Measurements from ENCODE around the gene NLGN1. TPM values are rescaled to one million over a fixed set of nuclear protein-coding genes. Genes with fewer than 3 reads are reported as not detected.

The NLGN1 gene
- total RNA-seq, 1 donor from 2014 or later, result 126 TPM

GRCh38 chr3:174295306-174296092 is 898.0 kb downstream of the NLGN1 start:
- DNase-seq, result no peak

DNA sequence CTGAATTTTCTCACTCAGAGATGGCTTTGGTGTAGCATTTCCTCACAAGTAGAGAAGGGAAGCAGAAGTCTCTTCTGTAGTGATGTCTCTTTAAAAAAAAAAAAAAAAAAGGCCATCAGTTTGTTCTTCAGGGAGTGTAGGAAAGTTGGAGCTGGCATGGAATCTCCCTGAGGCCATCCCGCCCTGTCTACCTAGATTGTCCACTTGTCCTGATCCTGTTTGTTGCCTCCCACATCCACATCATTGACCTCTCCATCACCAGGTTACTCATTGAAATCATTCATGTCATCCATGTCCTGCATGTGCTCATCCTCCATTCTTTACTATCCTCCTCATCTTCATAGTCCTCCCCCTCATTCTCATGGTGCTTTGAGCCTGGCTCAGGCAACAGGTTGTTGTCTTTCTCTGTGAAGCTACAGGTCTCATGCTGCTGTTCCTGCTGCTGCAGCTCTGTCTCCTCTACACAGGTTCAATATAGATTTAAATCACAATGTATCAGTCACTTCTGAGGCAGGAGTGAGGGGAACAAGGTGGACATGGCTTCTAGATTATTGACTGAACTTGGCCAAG is 905.3 kb downstream of the NLGN1 start:
- DNase-seq, result no peak

DNA sequence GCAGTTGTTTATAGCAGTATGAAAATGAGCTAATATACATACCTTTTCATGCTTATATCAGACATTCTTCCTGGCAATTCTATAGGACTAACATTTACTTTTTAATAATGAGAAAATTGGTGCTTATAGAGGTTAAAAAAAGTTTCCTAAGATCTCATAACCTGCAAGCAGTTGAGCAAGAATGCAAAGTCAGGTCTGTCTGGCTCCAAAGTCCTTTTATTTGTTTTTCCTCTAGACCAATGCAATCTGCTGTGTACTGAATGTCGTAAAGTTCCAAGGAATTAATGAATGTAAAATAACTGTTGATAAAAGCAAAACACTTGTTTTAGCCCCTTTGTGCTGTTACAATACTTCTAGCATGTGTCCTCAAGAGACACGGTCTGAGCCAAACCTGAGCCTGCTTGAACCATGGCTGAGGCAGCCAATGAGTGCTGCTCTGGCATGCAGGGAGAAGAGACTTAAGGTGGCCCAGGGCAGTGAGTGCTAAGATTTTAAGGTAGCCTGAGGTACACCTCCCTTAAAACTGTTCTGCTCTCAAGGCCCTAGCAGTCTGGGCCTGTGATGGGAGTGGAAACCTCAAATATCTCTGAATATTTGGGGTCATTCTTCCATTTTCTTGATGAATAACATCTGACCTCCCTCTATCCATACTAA is 906.5 kb downstream of the NLGN1 start:
- no peak for DNase-seq

GRCh38 chr3:174308736-174309135 is 911.2 kb downstream of the NLGN1 start:
- DNase-seq, result no peak

- no peak for DNase-seq
Observed at GRCh38 chr3:174310475-174310983, 913.0 kb downstream of the NLGN1 start.

DNA sequence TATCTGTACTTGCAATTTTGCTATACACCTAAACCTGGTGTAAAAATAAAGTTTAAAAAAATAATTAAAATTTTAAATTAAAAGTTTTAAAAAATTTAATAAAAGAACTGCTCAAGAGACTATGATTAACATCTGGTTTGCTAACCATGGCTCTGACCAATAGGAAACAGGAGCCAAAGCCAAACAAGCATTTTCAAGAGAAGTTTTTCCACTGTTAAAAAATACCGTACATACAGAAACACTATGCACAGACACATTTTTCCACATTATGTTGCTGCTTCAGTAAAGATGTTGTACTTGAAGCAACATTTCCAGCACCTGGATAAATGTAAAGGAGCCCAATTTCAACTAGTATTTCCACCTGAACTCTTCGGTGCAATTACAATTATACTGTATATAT is 917.7 kb downstream of the NLGN1 start:
- no peak for DNase-seq

GRCh38 chr3:174317005-174317404 is 919.5 kb downstream of the NLGN1 start:
- no peak for DNase-seq

GRCh38 chr3:174318181-174318580 is 920.6 kb downstream of the NLGN1 start:
- DNase-seq, result no peak

GRCh38 chr3:174321548-174321947 is 924.0 kb downstream of the NLGN1 start:
- DNase-seq, result no peak

DNA sequence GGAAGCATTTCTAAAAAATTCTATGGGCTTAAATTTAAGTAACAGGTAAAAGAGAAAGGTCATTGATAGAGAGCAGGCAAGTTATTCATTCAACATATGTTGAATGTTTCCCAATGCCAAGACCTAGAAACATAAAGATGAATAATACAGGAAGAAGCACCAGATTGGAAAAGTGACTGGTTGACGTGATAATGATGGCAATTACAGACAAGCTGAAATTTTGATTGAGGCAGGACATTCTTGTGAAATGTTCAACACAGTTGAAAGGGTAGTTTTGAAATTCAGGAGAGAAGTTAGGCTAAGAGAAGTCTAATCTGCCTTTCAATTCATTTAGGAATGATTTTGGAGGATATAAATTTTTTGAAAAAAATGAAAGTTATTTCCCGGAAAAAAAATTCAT is 925.2 kb downstream of the NLGN1 start:
- no peak for DNase-seq

- DNase-seq, result no peak
Observed at GRCh38 chr3:174325171-174325570, 927.6 kb downstream of the NLGN1 start.

DNA sequence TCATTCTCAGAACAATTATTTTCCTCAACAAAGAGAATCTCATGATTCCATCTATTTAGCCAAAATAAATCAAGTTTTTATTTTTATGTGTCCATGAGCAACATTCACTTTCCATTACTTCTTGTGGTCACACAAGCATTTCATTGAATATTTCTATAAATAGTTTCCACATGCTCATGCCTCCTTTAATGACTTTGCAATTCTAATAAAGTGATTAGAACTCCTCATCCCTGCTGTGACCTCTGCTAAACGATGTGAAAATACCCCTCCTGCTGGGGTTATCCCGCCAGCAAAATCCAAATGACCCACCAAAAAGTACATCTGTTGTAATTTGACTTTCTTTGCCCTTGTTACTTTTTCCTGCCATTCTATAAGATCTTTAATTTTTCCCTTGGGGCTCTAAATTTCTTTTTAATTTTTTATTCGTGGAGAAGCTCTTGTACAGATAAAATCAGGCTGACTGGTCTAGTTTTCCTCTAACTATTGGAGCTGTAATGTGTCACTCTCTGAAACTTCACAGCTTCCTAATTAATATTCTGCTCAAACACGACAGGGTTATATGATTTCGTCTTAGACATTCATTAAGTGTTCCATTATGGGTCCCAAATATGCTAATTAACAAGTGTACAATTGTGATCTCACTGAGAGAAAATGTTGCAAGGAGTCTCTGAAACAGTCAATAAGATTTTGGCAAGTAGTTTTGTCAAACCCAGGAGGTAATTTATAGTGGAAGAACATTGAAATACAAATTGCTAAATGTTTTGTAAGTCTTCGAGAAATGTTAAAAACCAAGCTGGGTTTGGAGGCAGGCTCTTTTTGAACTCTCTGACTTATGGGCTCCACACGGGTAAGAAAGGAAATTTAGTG is 928.5 kb downstream of the NLGN1 start:
- DNase-seq, result no peak

GRCh38 chr3:174329321-174329720 is 931.8 kb downstream of the NLGN1 start:
- no peak for DNase-seq

DNA sequence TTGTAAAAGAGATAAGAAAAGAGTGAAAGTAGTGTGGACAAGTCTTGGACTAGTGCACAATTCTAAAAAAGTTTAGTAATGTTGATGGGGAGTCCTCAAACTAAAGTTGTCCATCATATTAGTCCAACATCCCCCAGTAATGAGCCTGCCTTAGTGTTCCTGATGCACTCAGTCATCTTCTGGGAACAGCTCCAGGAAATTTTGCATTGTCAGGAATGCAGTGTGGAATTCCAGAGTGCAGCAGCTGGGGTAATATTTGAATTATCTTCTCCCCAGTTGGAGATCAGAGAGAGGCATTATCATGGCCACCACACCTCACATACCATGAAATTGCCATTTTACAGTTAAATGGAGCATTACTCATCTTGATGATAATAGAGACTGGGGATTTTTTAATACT is 932.8 kb downstream of the NLGN1 start:
- DNase-seq, result no peak

DNA sequence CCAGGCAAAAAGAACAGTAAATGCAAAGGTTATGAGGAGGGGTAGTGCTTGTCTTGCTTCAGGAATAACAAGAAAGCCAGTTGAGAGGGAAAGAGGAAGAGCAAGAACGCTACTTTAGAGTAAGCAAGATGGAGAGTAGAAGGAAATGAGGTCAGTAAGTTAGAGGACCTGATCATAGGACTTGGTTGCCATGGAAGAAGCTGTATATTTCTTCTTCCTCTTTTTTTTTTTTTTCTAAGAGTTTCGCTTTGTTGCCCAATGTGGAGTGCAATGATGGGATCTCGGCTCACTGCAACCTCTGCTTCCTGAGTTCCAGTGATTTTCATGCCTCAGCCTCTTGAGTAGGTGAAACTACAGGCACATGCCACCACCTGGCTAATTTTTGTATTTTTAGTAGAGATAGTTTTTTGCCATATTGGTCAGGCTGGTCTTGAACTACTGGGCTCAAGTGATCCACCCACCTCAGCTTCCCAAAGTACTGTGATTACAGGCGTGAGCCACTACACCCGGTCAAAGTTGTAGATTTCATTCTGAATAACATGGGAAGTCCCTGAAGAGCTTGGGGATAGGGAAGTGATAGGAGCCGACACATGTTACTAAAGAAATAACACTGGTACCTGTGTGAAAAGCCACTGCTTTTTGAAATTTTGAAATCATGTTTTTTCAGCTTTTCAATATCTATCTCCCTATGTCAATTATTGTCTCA is 933.7 kb downstream of the NLGN1 start:
- DNase-seq, result no peak

GRCh38 chr3:174332391-174332790 is 934.8 kb downstream of the NLGN1 start:
- no peak for DNase-seq

- DNase-seq, result no peak
Observed at GRCh38 chr3:174333640-174334039, 936.1 kb downstream of the NLGN1 start.

- DNase-seq, result no peak
Observed at GRCh38 chr3:174334111-174334510, 936.6 kb downstream of the NLGN1 start.

- no peak for DNase-seq
Observed at GRCh38 chr3:174335324-174335723, 937.8 kb downstream of the NLGN1 start.

- no peak for DNase-seq
Observed at GRCh38 chr3:174335910-174336309, 938.4 kb downstream of the NLGN1 start.
